ENCODE measurements around the gene TAF9B. TPM values are rescaled to one million over a fixed set of nuclear protein-coding genes. Genes with fewer than 3 reads are reported as not detected.

TAF9B gene, protein sequence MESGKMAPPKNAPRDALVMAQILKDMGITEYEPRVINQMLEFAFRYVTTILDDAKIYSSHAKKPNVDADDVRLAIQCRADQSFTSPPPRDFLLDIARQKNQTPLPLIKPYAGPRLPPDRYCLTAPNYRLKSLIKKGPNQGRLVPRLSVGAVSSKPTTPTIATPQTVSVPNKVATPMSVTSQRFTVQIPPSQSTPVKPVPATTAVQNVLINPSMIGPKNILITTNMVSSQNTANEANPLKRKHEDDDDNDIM
- total RNA-seq (2022; extraction: Qiagen RNA extraction): 12.2 to 13.6 TPM (median 12.6 TPM) in 5 replicates

DNA sequence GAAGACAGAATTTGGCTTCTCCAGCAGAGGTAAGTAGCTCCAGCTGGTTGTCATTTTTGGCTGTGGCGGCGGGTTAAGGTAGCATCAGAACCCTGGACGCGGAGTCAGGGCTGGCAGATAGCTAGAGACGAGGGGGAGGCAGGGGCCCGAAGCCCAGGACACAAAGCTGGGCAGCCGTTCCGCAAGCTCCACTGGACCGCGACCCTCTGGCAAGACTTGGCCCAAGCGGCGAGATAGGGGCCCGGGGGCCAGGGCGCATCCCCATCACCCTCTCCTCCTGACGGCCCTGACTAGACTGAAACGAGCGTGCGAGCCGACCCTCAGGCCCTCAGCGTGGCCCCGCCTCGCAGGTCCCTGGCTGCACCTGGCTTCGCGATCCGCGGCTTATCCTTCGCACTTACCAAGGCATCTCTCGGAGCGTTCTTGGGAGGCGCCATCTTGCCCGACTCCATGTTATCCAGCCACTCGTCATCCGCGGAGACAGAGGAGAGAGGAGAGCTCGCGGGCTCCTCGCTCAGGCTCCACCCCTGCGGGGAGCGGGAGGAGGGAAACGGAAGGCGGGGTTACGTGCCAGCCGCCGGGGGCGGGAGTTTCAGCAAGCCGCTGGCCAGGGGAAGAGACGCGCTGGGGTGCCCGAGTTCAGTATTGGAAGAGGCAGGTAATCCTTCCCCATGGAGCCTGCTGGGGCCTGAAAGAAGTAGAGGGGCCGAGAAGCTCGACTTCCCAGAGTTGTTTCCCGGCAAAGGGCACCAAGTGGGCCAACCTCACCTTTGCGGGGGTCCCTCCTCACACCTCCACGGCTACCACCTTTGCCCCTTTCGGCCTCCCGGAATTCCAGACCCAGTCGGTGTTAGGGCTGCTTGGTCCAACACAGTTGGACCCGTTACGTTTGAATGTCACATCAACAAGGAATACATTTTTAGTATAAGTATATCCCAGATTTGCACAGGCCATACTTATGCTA is at the start of gene TAF9B:
Gene TAF9B, minus strand, starts transcription at position 491 of the 964 bp plus-strand sequence. Its CDS starts 39 bp downstream, at position 452.

DNA sequence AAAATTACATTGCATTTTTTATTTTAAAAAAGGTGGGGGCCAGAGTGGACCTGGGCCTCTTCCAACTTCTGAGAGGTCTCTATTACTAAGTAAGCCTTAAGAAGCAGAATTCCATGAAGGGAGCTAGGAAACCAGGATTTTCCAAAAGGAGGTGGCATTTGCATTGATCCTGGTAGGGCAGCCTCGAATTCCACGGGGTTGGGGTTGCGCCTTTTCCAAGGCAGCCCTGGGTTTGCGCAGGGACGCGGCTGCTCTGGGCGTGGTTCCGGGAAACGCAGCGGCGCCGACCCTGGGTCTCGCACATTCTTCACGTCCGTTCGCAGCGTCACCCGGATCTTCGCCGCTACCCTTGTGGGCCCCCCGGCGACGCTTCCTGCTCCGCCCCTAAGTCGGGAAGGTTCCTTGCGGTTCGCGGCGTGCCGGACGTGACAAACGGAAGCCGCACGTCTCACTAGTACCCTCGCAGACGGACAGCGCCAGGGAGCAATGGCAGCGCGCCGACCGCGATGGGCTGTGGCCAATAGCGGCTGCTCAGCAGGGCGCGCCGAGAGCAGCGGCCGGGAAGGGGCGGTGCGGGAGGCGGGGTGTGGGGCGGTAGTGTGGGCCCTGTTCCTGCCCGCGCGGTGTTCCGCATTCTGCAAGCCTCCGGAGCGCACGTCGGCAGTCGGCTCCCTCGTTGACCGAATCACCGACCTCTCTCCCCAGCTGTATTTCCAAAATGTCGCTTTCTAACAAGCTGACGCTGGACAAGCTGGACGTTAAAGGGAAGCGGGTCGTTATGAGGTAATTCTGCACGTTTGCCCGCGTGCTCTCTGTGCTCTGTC is 35.6 kb downstream of the TAF9B start, which contains the start of gene PGK1:
Gene PGK1, plus strand, starts transcription at position 626 of the 824 bp plus-strand sequence. Its CDS starts 93 bp downstream, at position 719.

Other genes starting within 250 kb of the TAF9B start
- 36.1 to 46.4 TPM (median 39.3 TPM) in 5 replicates for gene MAGT1, start 244.2 kb downstream of the TAF9B start, total RNA-seq (2022; extraction: Qiagen RNA extraction)
- gene COX7B, start 240.2 kb downstream of the TAF9B start, total RNA-seq (2022; extraction: Qiagen RNA extraction): 534 to 643 TPM (median 572 TPM) in 5 replicates
- 2.5 to 3.4 TPM (median 3.1 TPM) in 5 replicates for gene ATP7A, start 229.0 kb downstream of the TAF9B start, total RNA-seq (2022; extraction: Qiagen RNA extraction)
- 0.32 to 0.46 TPM (median 0.43 TPM) in 5 replicates for gene PGAM4, start 170.0 kb downstream of the TAF9B start, total RNA-seq (2022; extraction: Qiagen RNA extraction)
- gene PGK1, start 35.4 kb downstream of the TAF9B start, total RNA-seq (2022; extraction: Qiagen RNA extraction): 561 to 601 TPM (median 563 TPM) in 5 replicates
- not detected in 5 replicates for gene CYSLTR1, start 188.0 kb upstream of the TAF9B start, total RNA-seq (2022; extraction: Qiagen RNA extraction)

All from A549 treated with CORT108297 at 1 μM for 4 hours (cell line).